Stimulated activated CD8-positive, alpha-beta memory T cell treated with anti-CD3 and anti-CD28 coated beads, Interleukin-4, amount 100 ng/mL, for 1 hour (primary cell): ENCODE data around the gene AGPAT3.

Experiments used
- DNase-seq, 2 donors: peaks; one replicate each; pipeline ENCODE4 v3.0.0-alpha.2; 2020; ENCODE audit warnings: low read depth in 2 of 2, low spot score in 1 of 2

The AGPAT3 gene

DNA sequence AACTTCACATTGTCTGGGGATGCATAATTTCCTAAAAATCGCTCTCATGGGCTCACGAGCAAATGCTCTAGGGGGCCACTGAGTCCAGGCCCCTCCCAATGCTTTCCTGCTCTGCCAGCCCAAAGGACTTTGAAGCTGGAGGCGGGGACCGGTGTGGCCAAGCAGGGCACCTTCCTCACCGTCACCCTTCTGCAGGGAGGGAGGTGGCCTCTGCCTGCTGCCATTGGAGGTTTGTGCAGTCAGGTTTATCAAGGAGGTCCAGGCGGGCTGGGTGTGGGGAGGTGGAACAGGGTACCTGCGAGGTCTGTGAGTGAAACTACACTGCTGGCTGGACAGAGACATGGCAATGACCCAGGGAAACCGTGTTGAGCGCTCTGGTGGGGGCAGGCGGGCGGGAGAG, 89.0 kb downstream of the AGPAT3 start:
- no peak for DNase-seq

DNA sequence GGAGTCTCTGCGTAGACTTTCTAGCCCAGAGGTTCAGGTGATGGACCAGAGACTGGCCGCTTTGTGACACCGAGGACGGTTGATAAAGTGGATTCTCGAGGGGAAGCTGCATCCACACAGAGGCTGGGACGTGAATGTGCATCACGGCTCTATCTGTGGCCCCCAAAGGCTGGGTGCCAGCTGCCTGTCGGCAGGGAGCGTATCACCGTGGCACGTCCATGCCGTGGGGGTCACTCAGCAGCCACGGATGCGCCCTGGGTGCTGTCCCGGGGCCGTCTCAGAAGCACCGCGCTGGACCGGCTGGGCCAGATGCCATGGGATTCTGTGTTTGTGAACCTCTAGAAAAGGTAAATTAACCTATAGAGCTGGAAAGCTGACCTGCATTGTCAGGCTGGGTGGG, 89.9 kb downstream of the AGPAT3 start:
- no peak for DNase-seq

DNA sequence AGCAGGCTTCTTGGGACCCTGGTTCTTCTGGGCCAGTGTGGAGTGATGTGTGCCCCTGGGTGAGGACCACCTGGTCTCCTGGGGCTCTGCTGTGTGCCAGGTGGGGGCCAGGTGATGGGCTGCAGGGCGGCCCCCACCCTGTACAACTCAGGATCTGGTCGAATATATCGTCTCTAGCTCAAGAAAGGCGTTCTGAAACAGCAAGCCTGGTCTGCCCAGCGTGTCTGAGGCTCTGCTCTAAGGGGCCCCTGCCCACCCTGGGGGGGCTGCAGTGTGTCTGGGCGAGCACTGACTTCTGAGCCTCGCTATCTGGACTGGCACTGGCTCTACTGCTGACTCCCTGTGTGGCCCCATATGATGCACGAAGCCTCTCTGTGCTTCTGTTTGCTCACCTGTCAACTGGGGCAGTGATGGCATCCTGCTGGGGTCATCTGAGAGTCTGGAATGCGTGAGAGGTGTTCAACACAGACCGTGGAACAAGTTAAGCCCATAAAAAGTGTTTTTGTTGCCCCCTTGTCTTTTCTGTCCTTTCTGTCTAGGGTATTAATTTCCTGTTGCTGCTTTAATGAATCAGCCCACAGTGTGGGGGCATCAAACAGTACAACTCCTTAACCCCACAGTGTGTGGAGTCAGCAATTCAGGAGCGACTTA, 91.1 kb downstream of the AGPAT3 start:
- DNase-seq: no peak

DNA sequence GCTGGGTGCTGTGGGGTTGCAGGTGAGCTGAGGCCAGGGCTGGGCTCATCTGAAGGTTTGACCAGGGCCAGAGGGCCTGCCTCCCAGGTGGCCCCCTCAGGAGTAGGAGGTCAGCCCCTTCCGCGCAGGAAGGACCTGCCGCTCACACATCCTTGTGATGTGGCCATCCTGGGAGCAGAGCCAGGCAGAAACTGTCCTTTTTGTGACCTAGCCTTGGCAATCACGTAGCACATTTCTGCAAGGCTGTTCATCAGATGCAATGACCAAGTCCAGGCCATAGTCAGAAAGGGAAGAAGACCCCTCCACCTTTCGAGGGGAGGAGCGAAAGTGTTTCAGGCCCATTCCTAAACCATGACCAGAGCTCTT, 91.6 kb downstream of the AGPAT3 start:
- no peak for DNase-seq

DNA sequence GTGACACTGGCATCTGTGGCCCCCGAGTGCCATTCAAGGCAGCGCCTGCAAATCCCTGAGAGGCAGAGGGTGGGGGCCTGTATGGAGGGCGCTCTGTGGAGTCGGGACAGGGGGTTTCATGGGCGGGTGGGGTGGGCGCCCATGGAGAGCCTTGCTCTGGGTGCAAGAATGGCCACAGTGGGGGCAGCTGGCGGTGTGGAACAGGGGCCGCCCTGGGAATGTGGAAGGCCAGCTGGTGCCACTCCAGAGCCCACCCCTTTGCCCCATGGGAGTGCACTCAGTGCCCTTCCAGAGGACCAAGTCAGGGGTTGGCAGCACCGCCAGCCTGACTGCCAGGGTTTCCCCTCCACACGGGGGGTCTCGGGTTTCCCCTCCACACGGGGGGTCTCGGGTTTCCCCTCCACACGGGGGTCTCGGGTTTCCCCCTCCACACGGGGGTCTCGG, 92.1 kb downstream of the AGPAT3 start:
- no peak for DNase-seq

DNA sequence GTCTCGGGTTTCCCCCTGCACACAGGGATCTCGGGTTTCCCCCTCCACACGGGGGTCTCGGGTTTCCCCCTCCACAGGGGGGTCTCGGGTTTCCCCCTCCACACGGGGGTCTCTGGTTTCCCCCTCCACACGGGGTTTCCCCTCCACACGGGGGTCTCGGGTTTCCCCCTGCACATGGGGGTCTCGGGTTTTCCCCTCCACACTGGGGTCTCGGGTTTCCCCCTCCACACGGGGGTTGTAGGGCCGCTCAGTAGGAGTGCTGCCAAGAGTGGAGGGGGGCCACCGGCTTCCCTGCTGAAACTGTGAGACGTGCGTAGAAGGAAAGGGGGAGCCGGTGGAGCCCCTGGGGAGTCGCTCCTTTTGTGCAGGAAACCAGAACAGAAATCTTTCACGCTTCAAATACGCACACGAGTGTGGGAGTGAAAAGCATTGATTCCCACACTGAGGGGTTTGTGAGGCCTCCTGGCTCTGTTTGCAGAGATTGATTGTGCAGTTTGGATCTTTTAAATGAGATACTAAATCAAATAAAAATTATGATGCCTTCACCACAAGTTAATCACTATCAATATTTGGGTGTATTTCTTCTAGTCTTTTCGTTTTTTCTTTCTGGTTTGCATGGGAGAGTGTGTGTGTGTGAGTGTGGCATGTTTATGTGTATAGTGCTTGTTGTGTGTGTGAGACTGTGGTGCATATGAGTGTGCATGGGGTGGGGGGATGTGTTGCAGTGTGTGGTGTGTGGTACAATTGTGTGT, 92.8 kb downstream of the AGPAT3 start:
- DNase-seq: no peak

DNA sequence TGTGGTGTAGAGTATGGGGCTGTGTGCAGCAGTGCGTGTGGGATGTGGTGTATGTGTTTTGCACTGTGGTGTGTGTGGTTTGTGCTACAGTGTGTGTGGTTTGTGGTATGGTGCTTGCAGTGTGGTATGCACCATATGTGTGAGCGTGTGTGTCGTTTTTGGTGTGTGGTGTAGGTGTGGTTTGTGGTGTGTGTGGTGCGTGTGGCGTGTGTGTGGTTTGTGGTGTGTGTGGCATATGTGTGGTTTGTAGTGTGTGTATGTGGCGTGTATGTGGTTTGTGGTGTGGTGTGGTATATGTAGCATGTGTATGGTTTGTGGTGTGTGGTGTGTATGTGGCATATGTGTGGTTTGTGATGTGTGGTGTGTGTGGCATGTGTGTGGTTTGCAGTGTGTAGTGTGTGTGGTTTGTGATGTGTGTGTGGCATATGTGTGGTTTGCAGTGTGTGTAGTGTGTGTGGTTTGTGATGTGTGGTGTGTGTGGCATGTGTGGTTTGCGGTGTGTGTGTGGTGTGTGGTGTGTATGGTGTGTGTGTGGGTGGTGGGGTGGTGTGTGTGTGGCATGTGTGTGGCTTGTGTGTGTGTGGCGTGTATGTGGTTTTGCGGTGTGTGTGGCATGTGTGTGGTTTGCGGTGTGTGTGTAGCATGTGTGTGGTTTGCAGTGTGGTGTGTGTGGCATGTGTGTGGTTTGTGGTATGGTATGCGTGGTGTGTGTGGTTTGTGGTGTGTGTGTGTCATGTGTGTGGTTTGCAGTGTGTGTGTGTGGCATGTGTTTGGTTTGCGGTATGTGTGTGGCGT, 93.5 kb downstream of the AGPAT3 start:
- no peak for DNase-seq

DNA sequence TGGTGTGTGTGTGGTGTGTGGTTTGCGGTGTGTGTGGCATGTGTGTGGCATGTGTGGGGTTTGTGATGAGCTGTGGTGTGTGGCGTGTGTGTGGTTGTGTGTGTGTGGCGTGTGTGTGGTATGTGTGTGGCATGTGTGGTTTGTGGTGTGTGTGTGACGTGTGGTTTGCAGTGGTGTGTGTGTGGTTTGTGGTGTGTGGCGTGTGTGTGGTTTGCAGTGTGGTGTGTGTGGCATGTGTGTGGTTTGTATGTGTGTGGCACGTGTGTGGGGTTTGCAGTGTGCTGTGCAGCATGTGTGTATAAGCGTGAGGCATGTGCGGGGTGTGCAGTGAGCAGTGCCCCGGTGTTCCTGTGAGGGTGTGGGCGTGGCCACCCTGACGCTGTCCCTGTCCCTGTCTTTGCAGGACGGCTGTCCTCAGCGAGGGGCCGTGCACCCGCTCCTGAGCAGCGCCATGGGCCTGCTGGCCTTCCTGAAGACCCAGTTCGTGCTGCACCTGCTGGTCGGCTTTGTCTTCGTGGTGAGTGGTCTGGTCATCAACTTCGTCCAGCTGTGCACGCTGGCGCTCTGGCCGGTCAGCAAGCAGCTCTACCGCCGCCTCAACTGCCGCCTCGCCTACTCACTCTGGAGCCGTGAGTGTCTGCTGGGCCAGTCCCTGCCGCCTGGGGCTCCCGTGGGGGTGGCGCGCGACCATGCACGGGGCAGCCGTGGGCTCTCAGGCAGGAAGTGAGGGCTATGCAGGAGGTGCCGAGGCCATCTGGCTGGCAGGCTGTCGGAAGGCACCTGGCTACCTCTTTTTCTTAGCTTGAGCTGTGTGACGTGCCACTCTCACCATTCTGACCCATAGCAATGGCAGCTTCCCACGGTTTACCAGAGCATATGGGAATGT, 94.5 kb downstream of the AGPAT3 start:
- no peak for DNase-seq

DNA sequence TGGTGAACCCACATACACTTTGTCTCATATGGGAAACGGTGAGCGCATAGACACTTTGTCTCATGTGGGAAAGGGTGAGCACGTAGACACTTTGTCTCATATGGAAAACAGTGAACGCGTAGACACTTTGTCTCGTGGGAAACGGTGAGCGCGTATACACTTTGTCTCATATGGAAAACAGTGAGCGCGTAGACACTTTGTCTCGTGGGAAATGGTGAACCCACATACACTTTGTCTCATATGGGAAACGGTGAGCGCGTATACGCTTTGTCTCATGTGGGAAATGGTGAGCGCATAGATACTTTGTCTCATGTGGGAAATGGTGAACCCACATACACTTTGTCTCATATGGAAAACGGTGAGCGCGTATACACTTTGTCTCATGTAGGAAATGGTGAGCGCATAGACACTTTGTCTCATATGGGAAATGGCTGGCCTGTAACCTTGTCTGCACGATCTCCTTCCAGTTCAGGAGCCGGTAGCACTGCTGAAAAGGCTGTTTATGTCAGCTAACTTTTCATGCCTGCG, 96.4 kb downstream of the AGPAT3 start:
- DNase-seq: no peak

DNA sequence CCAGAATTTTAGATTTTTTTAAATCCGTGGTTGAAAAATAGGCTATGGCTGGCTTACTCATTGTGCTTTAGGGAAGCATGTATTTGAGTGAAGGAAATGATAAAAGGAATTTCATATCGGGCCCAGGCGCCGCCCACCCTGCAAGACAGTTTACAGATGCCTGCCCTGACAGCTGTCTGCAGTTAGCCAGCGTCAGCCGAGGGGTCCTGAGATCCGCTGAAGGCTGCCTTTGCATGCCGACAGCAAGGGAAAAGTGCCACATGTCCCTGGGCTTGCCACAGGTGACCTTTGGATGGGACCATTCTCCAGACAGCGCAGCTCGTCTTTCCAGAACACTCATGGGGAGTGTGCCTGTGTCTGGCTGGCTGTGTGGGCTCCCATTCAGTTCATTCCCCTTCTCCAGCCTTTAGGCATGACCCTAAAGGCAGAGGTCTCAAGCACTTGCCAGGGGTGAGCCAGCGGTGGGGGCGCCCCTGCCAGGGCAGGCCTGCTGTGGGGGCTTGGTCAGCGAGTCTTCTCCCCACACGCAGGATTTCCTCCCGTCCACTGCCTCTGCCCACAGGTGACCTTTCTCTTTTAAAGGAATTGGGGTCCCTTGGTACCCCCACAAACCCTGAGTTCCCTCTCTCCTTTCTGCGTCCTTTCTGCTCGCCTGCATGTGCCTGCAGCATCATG, 101.0 kb downstream of the AGPAT3 start:
- DNase-seq: no peak

DNA sequence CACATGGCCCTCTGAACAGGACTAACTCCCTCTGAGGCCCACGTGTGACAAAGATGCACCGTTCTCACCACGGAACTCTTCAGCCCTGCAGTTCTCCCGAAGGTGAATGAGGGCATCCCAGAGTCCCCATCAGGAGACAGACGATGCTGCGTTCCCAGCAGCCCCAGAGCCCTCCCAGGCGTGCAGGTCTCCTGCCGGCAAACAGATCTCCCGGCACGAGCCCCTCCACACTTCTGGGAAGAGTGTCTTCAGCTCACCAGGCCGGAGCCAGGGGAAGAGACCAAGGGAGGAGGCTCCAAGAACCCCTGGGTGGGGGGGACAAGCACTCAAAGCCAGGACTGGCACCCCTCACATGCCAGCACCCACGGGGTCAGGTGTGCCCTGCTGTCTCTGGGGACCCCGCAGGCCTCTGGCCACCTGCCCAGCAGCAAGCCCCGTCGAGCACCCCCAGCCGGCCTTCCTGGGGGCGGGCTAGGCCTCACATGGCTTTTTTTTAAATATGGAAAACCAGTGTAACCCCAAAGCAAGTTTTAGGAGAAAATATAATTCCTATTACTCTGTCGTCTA, 102.0 kb downstream of the AGPAT3 start:
- no peak for DNase-seq

DNA sequence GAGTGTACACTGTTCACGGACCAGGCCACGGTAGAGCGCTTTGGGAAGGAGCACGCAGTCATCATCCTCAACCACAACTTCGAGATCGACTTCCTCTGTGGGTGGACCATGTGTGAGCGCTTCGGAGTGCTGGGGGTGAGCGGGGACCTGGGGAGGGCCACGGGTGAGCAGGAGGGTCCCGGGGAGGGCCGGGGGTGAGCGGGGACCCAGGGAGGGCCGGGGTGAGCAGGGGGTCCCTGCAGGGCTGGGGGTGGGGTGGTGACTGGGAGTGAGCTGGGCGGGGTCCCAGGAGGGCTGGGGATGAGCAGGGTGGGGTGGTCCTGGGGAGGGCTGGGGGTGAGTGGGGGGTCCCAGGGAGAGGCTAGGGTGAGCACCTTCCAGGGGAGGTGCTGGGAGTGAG, 103.0 kb downstream of the AGPAT3 start:
- DNase-seq: no peak

DNA sequence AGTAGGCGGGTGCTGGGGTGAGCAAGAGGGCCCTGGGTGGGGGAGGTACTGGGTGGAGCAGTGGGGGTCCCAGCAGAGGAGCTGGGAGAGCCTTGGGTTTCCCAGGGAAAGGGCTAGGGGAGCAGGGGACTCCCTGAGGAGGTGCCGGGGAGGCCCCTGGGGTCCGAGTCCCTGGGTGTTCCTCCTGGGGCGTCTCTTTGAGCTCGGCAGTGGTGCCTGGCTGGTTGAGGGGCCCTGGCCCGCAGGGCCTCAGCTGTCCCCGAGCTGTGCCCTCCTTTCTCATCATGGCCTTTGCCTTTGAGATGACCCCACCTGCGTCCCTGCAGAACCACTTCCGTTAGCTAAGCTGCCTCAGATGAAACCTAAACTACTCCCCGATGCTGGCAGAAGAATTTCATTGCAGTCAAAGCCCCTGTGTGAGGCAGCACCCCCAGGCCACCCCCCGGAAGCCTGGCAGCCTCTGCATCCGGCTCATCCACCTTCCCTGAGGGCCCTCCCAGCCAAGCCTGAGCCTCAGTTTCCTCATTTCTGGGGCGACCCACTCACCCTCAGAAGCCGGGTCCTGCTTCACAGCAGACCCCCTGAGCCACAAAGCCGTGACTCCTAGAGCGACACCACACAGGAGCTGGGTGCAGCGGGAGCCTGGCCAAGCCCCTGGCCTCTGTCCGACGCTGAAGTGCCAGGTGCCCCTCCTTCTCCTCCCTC, 103.5 kb downstream of the AGPAT3 start:
- no peak for DNase-seq

DNA sequence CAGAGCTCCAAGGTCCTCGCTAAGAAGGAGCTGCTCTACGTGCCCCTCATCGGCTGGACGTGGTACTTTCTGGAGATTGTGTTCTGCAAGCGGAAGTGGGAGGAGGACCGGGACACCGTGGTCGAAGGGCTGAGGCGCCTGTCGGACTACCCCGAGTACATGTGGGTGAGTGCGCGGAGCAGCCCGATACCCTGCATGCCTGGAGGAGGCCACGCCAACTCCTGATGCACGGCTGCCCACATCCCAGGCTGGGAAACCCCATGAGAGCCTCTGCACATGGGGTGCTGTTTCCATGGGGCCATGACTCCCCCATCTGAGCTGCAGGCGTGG, 104.1 kb downstream of the AGPAT3 start:
- no peak for DNase-seq

DNA sequence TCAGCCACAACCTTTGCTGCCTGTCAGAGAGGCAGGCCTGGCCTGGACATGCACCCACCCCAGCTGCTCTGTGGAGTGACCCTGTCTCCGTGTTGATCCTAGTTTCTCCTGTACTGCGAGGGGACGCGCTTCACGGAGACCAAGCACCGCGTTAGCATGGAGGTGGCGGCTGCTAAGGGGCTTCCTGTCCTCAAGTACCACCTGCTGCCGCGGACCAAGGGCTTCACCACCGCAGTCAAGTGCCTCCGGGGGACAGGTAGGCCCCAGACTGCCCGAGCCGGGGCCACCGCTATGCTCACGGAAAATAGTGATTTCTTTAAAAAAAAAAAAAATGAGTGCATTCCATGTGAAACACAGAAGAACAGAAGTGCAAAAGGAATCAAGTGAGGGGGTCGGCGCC, 105.5 kb downstream of the AGPAT3 start:
- no peak for DNase-seq

DNA sequence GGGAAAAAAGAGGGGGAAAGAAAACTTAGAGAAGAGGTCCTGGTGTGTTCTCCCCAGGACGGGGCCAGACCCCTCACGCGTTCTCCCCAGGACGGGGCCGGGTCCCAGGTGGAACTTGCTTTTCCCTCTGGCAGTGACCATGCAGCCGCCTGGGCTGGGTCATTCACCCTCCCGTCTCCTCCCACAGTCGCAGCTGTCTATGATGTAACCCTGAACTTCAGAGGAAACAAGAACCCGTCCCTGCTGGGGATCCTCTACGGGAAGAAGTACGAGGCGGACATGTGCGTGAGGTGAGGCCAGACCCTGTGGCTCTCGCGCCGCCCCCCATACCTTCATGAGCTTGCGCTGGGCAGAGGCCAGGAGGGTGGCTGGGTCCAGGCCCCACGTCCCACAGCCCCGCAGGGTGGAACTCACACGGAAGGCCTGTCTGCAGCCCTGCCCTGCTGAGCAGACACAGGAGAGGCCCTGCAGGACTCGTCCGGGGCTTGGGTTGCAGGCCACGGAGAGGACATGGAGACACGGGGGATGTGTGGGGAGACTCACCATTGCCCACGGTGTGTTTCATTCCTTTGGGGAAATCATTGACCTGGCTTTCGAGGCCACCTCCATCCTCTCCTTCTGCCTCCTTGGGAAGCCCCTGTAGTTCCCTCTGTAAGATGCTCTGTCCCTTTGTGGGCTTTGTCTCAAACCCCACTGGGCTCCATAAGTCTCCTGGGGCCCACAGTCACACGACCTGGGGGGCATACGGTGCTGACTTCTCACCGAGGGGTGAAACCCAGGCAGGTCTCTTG, 106.4 kb downstream of the AGPAT3 start:
- no peak for DNase-seq

DNA sequence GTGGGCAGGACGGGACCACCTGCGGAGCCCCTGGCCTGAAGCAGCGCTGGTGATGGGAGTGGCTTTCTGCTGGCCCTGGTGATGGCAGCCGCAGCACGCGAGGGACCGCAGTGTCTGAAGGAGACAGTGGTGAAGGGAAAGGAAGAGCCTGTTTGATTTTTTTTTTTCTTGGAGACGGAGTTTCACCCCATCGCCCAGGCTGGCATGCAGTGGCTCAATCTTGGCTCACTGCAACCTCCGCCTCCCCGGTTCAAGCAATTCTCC, 106.9 kb downstream of the AGPAT3 start:
- no peak for DNase-seq

DNA sequence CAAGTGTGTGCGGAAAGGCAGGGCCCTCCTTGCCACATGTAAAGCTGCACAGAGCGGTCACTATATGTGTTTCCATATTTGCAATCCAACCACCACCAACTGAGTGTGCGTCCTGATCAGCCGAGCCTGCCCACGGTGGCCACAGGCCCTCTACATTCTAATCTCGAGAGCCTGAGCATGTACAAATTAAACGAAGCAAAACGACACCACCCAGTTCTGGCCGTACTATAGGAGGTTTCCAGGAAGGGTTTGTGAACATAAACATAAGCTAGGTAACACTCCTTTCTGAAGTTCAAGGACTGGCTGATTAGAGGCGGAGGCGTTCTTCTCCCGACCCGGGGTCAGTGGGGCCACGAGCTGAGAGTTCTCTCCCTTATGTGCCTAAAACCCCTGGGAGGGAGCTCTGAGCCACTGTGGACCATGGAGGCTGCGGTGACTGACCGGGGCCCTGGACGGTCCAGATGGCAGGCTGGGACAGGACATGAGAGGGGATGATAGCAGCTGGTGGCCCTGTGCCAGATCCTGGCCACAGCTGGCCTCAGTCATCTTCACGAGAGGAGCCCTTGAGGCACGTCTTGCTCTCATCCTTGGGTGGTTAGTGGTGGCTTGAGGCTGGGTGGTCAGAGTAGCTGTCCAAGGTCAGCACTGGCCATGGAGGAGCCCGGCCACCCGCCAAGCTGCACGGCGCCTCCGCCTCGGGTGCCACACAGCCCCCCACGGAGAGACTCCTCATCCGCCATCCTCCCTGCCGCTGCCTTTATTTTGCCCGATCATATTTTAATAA, 108.0 kb downstream of the AGPAT3 start:
- DNase-seq: no peak
